ENCODE data around the gene FGF13.

The FGF13 gene

DNA sequence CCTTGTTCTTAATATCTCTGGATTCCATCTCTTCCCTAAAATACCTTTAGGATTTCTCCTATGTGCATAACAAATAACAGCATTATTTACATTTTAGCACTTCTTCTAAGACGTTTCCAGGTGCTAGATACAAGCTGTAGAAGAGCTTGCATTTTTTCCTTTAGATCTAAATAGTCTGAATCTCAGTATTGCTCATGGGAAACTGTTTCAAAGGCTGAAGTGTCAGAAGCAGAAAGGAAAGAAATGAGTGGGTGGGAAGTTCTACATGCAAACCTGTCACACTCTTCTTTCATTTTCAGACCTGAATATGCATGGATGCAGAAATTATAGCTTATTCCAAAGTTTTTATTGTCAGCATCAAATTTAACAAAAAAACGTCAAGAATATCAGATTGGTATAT, 41.8 kb downstream of the FGF13 start:
- no peak overlapping the region for H3K27ac ChIP-seq
- no peak overlapping the region for H3K4me3 ChIP-seq

DNA sequence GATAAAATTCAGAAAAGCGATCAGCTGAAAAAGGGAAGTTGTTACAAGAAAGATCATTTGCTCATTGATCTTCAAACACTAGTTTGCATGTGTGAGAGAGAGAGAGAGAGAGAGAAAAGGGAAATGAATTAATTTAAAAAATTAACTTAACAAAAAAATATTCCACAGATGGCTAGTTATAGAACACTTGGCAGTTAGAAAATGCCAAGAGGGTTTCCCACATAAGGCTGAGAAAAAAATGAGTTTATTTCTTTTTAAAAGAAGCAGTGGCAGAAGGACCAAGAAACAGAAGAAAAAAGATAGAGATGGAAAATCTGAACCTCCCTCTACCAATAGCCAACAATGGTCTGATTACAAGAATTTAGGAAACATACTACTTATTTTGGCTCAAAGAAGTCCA, 47.1 kb downstream of the FGF13 start:
- no peak overlapping the region for H3K27ac ChIP-seq
- H3K4me3 ChIP-seq = no peak overlapping the region

DNA sequence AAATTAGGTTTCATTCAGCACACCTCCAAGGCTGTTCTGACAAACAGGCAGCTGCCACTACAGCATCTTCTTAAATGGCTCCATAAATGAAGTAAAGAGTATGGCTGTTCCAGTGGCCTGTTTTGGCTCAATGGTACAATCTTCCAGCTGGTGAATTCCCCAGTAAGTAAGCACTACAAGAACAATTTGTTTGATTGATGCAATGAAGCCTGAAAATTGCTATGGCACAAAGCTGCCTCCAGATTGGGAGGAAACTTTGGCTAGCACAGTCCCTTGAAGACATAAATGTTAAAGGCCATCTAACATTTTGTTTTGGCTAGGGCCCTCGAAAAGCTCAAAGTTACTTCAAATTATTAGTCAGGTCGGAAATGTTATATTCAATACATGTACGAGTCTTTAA, 47.5 kb downstream of the FGF13 start:
- H3K4me3 ChIP-seq = no peak overlapping the region

DNA sequence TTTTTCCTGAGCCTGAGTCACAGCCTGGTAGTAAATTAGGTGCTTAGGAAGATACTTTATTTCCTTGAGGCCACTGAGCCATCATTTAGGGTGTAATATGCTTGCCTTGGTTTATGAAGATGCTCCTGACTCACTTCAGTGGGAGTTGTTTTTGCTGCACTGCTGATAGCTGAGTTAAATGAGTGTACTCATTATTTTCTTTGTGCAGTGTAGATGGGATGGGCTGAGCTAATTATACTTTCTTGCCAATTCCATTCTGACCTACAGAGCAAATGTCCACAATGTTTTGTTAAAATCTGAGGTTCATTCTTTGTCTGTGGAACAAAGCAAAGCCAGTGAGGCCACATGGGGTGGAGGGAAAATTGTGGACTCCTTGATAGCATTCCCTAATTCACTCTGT, 60.0 kb downstream of the FGF13 start:
- H3K4me3 ChIP-seq = no peak overlapping the region

More for the DNA sequence above, 47.5 kb downstream of the FGF13 start:
- no peak overlapping the region for H3K27ac ChIP-seq

DNA sequence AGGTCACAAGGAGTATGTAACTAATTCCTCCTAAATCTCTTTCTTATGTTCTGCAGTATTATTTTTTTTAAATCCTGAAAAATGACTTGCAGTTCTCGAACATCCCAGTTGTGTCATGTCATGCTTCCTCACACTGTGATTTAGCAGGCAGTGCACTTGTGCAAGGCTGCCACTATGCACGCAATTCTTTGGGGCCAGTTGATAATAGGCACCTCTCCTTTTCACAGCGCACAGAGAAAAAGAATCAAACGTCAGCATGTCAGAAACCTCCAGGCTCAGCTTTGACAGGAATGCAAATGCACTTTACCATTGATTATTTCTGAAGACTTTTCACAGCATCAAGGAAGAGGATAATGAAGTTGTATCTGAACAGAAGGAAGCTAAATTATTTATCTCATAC, 62.9 kb downstream of the FGF13 start:
- no peak overlapping the region for H3K4me3 ChIP-seq
- no peak overlapping the region for H3K27ac ChIP-seq

More for the DNA sequence above, 60.0 kb downstream of the FGF13 start:
- H3K27ac ChIP-seq = no peak overlapping the region

DNA sequence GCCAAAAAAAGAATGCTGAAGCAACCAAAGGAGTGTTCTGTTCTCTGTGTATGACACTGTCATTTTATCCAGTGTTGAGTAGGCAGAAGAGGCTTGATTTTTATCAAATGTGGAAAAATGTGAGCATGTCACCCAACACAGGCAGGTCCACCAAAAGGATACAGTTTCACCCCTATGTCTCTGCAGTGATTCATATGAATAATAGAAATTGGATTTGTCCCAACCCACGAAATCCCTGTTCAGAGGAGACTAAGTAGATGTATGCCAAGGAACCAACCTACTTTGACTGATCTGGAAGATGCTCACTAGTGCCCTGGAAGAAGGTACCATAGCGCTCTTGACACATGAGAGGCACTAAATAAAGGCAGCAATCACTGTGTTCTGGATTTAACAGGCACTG, 72.5 kb downstream of the FGF13 start:
- H3K27ac ChIP-seq = no peak overlapping the region

More for the DNA sequence above, 72.5 kb downstream of the FGF13 start:
- no peak overlapping the region for H3K4me3 ChIP-seq
